CD1c-positive myeloid dendritic cell (primary cell): ENCODE data around the gene COL21A1.
"Not testable (repeated sequence)": the region's sequence is repeated elsewhere in the genome, so short reads cannot be mapped to it uniquely, and the experiment has no call there.

ENCODE experiments used
- DNase-seq: peaks from one replicate; pipeline ENCODE4 v3.0.0-alpha.2; 2016; ENCODE audit errors: extremely low spot score

COL21A1 gene

GRCh38 chr6:56048601-56049000 is 198.8 kb downstream of the COL21A1 start:
- no peak for DNase-seq

DNA sequence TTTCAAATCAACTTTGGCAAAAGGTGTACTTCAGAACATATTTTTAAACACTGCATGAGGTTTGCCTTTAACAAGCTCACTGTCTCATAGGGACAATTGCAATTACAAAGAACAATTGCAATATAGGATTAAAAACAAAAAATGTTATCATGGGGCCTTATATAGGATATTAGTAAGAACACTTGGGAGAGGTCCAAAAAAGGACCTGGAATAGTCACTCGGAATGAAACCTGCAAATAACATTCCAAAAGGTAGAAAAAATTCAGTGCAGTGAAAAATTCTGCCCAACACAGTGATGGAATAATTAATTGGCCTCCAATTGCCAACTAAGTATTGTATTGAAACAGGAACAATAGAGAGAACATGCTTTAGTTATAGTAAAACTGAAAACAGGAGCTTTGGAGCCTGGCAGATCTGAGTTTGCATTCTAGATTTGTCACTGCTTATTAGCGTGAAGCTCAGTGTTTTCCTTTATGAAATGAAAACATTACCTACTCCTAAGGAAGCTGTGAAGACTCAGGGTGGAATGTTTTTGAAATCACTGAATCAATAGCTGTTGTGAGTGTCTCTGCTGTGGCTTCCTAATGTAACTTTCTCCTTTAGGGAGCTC is 199.3 kb downstream of the COL21A1 start:
- no peak for DNase-seq

- DNase-seq: peak; percentile 62
Measured at GRCh38 chr6:56046576-56046975, 200.8 kb downstream of the COL21A1 start.

DNA sequence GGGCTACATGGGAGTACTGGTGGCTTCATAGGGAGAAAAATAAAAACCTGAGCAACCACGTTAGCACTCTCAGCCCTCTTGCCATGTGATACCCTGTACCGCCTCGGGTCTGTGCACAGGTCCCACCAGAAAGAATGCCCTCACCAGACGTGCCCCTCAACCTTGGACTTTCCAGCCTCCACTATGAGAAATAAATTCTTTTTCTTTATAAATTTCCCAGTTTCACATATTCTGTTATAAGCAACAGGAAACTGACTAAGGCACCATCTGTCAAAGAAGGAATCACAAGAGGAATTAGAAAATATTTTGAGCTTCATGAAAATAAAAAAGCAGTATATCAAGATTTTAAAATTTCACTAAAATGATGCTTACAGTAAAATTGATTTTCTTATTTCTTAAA is 203.6 kb downstream of the COL21A1 start:
- no peak for DNase-seq

- DNase-seq: no peak
Measured at GRCh38 chr6:56043076-56043475, 204.3 kb downstream of the COL21A1 start.

GRCh38 chr6:56041591-56041990 is 205.8 kb downstream of the COL21A1 start:
- no peak for DNase-seq

GRCh38 chr6:56040889-56041301 is 206.5 kb downstream of the COL21A1 start:
- no peak for DNase-seq

DNA sequence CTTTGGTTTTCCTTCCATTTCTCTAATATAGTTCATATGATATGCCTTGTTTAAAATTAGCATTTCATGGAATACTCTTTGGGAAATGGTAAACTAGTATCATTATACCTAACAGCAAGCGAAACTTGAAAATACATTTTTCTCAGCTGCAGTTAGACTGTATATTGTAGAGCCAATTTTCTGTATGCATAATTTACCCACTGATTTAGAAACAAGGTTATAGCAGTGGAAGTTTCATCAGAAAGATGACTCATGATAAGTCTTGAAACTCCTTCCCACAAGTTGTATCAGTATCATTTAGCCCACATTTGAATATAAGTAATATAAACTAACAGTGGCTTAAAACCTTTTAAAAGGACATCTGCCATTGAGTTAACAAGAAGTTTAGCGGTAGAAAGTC is 207.2 kb downstream of the COL21A1 start:
- peak; percentile 7 for DNase-seq

DNA sequence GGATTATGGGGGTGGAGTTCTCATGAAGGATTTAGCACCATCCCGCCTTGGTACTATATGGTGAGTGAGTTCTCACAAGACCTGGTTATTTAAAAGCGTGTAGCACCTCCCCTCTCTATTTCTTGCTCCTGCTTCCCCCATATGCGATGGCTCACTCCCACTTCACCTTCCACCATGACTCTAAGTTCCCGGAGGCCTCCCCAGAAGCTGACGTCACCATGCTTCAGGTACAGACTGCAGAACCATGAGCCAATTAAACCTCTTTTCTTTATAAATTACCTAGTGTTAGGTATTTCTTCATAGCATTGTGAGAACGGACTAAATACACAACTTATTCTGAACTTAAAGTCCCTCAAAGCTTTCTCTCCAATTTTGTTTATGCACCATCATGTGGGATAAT is 208.6 kb downstream of the COL21A1 start:
- no peak for DNase-seq

GRCh38 chr6:56037601-56038000 is 209.8 kb downstream of the COL21A1 start:
- DNase-seq: no peak

- no peak for DNase-seq
Measured at GRCh38 chr6:56036916-56037600, 210.3 kb downstream of the COL21A1 start.

GRCh38 chr6:56033401-56033800 is 214.0 kb downstream of the COL21A1 start:
- no peak for DNase-seq

- DNase-seq: no peak
Measured at GRCh38 chr6:56032715-56033260, 214.6 kb downstream of the COL21A1 start.

- no peak for DNase-seq
Measured at GRCh38 chr6:56027865-56028264, 219.5 kb downstream of the COL21A1 start.

- DNase-seq: no peak
Measured at GRCh38 chr6:56026455-56027180, 220.8 kb downstream of the COL21A1 start.

- DNase-seq: no peak
Measured at GRCh38 chr6:56025795-56026194, 221.6 kb downstream of the COL21A1 start.

DNA sequence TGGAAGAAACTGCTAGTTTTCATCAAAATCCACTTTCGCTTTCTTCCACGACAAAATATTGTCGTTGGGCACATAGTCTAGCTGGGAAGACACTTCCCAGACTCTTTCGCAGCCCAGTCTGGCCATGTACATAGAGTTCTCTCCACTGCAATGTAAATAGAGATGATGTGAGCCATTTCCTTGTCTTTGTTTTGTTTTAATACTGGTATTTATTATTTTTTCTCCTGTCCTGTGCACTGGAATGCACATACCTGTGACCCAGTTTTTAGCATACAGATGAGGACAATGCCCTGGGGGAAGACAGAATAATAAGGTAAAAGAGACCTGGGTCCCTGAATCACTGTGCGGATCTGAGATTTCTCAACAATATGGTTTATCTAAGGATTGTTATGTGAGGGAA is 222.4 kb downstream of the COL21A1 start:
- DNase-seq: no peak

- no peak for DNase-seq
Measured at GRCh38 chr6:56023829-56024228, 223.6 kb downstream of the COL21A1 start.

- no peak for DNase-seq
Measured at GRCh38 chr6:56022678-56023077, 224.7 kb downstream of the COL21A1 start.

GRCh38 chr6:56021943-56022342 is 225.4 kb downstream of the COL21A1 start:
- DNase-seq: no peak

- no peak for DNase-seq
Measured at GRCh38 chr6:56019973-56020372, 227.4 kb downstream of the COL21A1 start.

- no peak for DNase-seq
Measured at GRCh38 chr6:56017198-56017597, 230.2 kb downstream of the COL21A1 start.

- DNase-seq: not testable (repeated sequence)
Measured at GRCh38 chr6:56014039-56014438, 233.3 kb downstream of the COL21A1 start.
